GM12892 (cell line): ENCODE data around the gene PTGS1.

ENCODE experiments used
- POLR2A ChIP-seq: IDR thresholded peaks from 2 replicates; pipeline ENCODE4 v1.6.1; 2011; ENCODE audit warnings: low read depth, low read length, control low read depth
- POLR2AphosphoS5 ChIP-seq: IDR thresholded peaks from 2 replicates; pipeline ENCODE4 v1.6.1; 2011; ENCODE audit warnings: low read depth, low read length, control low read depth
- TAF1 ChIP-seq: IDR thresholded peaks from 2 replicates; pipeline ENCODE4 v1.6.1; 2011; ENCODE audit warnings: low read depth, mild to moderate bottlenecking, control low read depth, low read length, borderline replicate concordance

DNA sequence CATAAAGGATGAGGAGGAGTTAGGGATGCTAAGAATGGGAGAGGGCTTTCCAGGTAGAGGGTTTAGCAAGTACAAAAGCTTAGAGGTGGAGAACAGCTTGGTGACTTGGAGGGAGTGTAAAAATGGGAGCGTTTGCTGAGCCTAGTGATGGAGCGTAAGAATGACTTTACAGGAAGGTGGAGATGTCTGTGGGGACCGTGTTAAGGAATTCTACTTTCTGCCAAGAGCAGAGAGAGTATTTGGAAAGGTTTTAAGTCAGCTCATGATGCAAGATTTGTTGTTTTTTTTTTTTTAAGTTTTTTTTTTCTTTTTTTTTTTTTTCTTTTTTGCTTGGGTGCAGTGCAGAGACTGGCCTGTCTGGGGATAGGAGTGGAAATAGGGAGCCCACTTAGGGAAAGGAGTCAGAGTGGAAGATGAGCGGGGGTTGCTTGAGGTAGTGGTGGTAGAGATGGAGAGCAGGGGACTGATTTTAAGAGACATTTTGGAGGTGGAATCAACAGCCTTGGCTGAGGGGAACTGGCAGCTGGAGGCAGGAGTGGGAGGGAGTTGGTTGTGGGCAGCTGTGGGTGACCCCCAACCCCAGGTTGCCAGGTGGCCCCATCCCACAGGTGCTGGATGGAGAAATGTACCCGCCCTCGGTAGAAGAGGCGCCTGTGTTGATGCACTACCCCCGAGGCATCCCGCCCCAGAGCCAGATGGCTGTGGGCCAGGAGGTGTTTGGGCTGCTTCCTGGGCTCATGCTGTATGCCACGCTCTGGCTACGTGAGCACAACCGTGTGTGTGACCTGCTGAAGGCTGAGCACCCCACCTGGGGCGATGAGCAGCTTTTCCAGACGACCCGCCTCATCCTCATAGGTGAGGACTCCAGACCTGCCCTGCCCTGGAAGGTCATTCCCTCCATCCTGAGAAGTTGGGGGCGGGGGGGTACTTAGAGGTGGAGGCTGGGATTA is 12.4 kb downstream of the PTGS1 start:
- TF ChIP-seq POLR2A (no peak), TAF1 (no peak), POLR2AphosphoS5 (no peak)
